ENCODE measurements around the gene GPRIN2.
"Not testable (repeated sequence)": the region's sequence is repeated elsewhere in the genome, so short reads cannot be mapped to it uniquely, and the experiment has no call there.

Gene GPRIN2

GRCh38 chr10:46515793-46516192, 40.7 kb downstream of the GPRIN2 start:
- no peak for DNase-seq

- DNase-seq: no peak
These were observed 41.1 kb downstream of the GPRIN2 start for GRCh38 chr10:46515366-46515765.

GRCh38 chr10:46514899-46515298, 41.6 kb downstream of the GPRIN2 start:
- DNase-seq: no peak

GRCh38 chr10:46514431-46514861, 42.0 kb downstream of the GPRIN2 start:
- no peak for DNase-seq

- not testable (repeated sequence) for DNase-seq
These were observed 43.1 kb downstream of the GPRIN2 start for GRCh38 chr10:46513333-46513732.

- not testable (repeated sequence) for DNase-seq
These were observed 43.7 kb downstream of the GPRIN2 start for GRCh38 chr10:46512725-46513124.

- not testable (repeated sequence) for DNase-seq
These were observed 44.5 kb downstream of the GPRIN2 start for GRCh38 chr10:46512002-46512401.
